Measurements from ENCODE around the gene VSNL1. TPM values are rescaled to one million over a fixed set of nuclear protein-coding genes. Genes with fewer than 3 reads are reported as not detected.

The VSNL1 gene
- total and polyA plus RNA-seq, 2 donors (not counting 1 experiment from before 2014, with no cell fraction given), result not detected

GRCh38 chr2:17520761-17521160 is 19.7 kb upstream of the VSNL1 start:
- H3K36me3 ChIP-seq (replicated peaks in 1 of 2; ENCODE audit: control extremely low read depth in 1 of 2, control insufficient read depth in 1 of 2, extremely low read depth in 1 of 2, insufficient read depth in 2 of 2, low read length in 1 of 2), result no peaks in the 10 kb centered on the region
- Mint-ChIP-seq H3K27me3 (peaks cover 39% of the 10 kb centered on the region), H3K4me1 (peaks cover 14% of the 10 kb centered on the region), H3K9me3 (ENCODE audit: insufficient read depth) (no peaks in the 10 kb centered on the region), H3K4me3 (no peak overlapping the region), H3K27ac (no peak overlapping the region)
- H3K27ac ChIP-seq (ENCODE audit: low read length in 2 of 2), result no peak overlapping the region
- peaks cover 11 to 12% of the 10 kb centered on the region in 2 donors for H3K4me1 ChIP-seq (ENCODE audit: control insufficient read depth in 2 of 2, insufficient read depth in 2 of 2, low read length in 2 of 2)
- ChIA-PET CTCF (no interaction called here), POLR2A (no interaction called here)
- H3K4me2 ChIP-seq (replicated peaks; ENCODE audit: low read depth, low read length, poor library complexity, severe bottlenecking), result no peak overlapping the region
- H3K9ac ChIP-seq (ENCODE audit: low read length), result no peak overlapping the region
- no peak overlapping the region for H3K4me3 ChIP-seq (ENCODE audit: control extremely low read depth in 1 of 5, extremely low read depth in 1 of 5, insufficient read depth in 1 of 5, low read depth in 2 of 5, low read length in 4 of 5)
- WGBS (ENCODE audit: insufficient coverage), result no CpG with 5 or more reads among the region's 2 CpGs
- peaks cover 0 to 3% (median 3%) of the 10 kb centered on the region in 3 donors for H3K9me3 ChIP-seq (ENCODE audit: control extremely low read depth in 1 of 3, control insufficient read depth in 2 of 3, insufficient read depth in 1 of 3, low read length in 2 of 3)
- no peak for TF ChIP-seq CTCF (IDR thresholded peaks at IDR 0.05)
- no peak for TF ChIP-seq EZH2 (IDR thresholded peaks at IDR 0.05; ENCODE audit: borderline replicate concordance, insufficient read depth, low read depth, low read length, poor library complexity, severe bottlenecking)
- DNase-seq (no peak), ATAC-seq (ENCODE audit: low read depth) (no peak)
- H3K79me2 ChIP-seq (ENCODE audit: control insufficient read depth, insufficient read depth, low read length), result no peaks in the 10 kb centered on the region
- no peaks in the 10 kb centered on the region for H4K20me1 ChIP-seq (ENCODE audit: control insufficient read depth, insufficient read depth, low read length, poor library complexity, severe bottlenecking)
- intact Hi-C loops (cut with micrococcal nuclease), result no loop called here
- H3K27me3 ChIP-seq (replicated peaks in 1 of 4; ENCODE audit: control extremely low read depth in 1 of 4, control insufficient read depth in 3 of 4, insufficient read depth in 4 of 4, low read length in 3 of 4), result peaks cover 0 to 19% (median 7%) of the 10 kb centered on the region in 4 experiments
- H2AFZ ChIP-seq (ENCODE audit: insufficient read depth, low read depth, low read length, poor library complexity, severe bottlenecking), result no peak overlapping the region

- no peak overlapping the region for H3K27ac Mint-ChIP-seq
- H4K20me1 ChIP-seq (ENCODE audit: control insufficient read depth, insufficient read depth, low read length, poor library complexity, severe bottlenecking), result no peaks in the 10 kb centered on the region
- no peak overlapping the region for H3K9ac ChIP-seq (ENCODE audit: low read length)
- ATAC-seq (ENCODE audit: low read depth), result no peak
- H3K27me3 Mint-ChIP-seq, result peaks cover 40% of the 10 kb centered on the region
- no peak overlapping the region for H3K4me3 ChIP-seq (ENCODE audit: control extremely low read depth in 1 of 5, extremely low read depth in 1 of 5, insufficient read depth in 1 of 5, low read depth in 2 of 5, low read length in 4 of 5)
- H3K4me1 ChIP-seq (ENCODE audit: control insufficient read depth in 2 of 2, insufficient read depth in 2 of 2, low read length in 2 of 2), result peaks cover 11 to 12% of the 10 kb centered on the region in 2 donors
- TF ChIP-seq CTCF (IDR thresholded peaks at IDR 0.05) (no peak), EZH2 (IDR thresholded peaks at IDR 0.05; ENCODE audit: borderline replicate concordance, insufficient read depth, low read depth, low read length, poor library complexity, severe bottlenecking) (no peak)
- peaks cover 0 to 3% (median 3%) of the 10 kb centered on the region in 3 donors for H3K9me3 ChIP-seq (ENCODE audit: control extremely low read depth in 1 of 3, control insufficient read depth in 2 of 3, insufficient read depth in 1 of 3, low read length in 2 of 3)
- no peak overlapping the region for H3K4me3 Mint-ChIP-seq
- peaks cover 0 to 20% (median 7%) of the 10 kb centered on the region in 4 experiments for H3K27me3 ChIP-seq (replicated peaks in 1 of 4; ENCODE audit: control extremely low read depth in 1 of 4, control insufficient read depth in 3 of 4, insufficient read depth in 4 of 4, low read length in 3 of 4)
- H3K36me3 ChIP-seq (replicated peaks in 1 of 2; ENCODE audit: control extremely low read depth in 1 of 2, control insufficient read depth in 1 of 2, extremely low read depth in 1 of 2, insufficient read depth in 2 of 2, low read length in 1 of 2), result no peaks in the 10 kb centered on the region
- no peaks in the 10 kb centered on the region for H3K9me3 Mint-ChIP-seq (ENCODE audit: insufficient read depth)
- H3K27ac ChIP-seq (ENCODE audit: low read length in 2 of 2), result no peak overlapping the region
- no peak for DNase-seq
- H3K4me1 Mint-ChIP-seq, result peaks cover 11% of the 10 kb centered on the region
- H2AFZ ChIP-seq (ENCODE audit: insufficient read depth, low read depth, low read length, poor library complexity, severe bottlenecking), result no peak overlapping the region
- ChIA-PET CTCF (no interaction called here), POLR2A (no interaction called here)
- no CpG with 5 or more reads among the region's 2 CpGs for WGBS (ENCODE audit: insufficient coverage)
- intact Hi-C loops (cut with micrococcal nuclease), result no loop called here
- no peak overlapping the region for H3K4me2 ChIP-seq (replicated peaks; ENCODE audit: low read depth, low read length, poor library complexity, severe bottlenecking)
- no peaks in the 10 kb centered on the region for H3K79me2 ChIP-seq (ENCODE audit: control insufficient read depth, insufficient read depth, low read length)
Observed at GRCh38 chr2:17521621-17522020, 18.9 kb upstream of the VSNL1 start.

Data from B cell (primary cell).